ENCODE data around the gene C3orf22.

DNA sequence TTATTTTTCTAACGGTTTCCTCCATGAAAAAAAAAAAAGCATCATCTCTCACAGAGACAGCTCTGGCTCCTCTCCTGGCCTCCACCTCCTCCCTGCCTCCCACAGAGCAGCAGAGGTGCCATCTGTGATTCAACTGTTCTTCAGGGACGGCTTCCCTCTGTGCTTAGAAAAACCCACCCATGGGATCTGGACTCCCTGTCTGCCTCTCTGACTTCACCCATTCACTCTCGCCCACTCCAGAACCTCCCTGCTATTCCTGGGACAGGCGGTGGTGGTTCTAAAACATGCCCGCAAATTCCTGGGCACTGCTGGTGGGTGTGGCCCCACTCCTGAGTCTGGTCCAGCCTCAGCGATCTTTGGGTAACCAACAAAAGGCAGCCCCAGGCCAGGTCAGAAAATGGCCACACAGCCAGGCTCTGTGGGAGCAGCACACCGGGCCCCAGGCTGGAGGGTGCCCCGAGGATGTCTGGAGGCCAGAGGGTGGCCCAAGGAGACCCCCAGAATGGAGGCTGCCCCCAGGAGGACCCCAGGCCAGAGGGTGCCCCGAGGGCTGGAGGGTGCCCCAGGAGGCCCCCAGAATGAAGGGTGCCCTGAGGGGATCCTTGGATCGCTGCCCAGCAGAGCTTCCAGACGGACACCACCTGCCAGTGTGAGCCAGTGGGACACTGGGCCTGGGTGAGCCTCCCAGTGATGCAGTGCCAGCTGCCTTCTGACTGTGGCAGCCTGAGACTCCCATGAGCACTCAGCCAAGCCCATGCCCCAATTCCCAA lies 37.4 kb downstream of the C3orf22 start:
- TF ChIP-seq, protein P1, sequence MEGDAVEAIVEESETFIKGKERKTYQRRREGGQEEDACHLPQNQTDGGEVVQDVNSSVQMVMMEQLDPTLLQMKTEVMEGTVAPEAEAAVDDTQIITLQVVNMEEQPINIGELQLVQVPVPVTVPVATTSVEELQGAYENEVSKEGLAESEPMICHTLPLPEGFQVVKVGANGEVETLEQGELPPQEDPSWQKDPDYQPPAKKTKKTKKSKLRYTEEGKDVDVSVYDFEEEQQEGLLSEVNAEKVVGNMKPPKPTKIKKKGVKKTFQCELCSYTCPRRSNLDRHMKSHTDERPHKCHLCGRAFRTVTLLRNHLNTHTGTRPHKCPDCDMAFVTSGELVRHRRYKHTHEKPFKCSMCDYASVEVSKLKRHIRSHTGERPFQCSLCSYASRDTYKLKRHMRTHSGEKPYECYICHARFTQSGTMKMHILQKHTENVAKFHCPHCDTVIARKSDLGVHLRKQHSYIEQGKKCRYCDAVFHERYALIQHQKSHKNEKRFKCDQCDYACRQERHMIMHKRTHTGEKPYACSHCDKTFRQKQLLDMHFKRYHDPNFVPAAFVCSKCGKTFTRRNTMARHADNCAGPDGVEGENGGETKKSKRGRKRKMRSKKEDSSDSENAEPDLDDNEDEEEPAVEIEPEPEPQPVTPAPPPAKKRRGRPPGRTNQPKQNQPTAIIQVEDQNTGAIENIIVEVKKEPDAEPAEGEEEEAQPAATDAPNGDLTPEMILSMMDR (IDR thresholded peaks at IDR 0.05) = no peak
- no peak for TF ChIP-seq POLR2A (IDR thresholded peaks at IDR 0.05)

All from uterus (tissue), 2 donors.